Measurements from ENCODE around the gene HMGCS1.

DNA sequence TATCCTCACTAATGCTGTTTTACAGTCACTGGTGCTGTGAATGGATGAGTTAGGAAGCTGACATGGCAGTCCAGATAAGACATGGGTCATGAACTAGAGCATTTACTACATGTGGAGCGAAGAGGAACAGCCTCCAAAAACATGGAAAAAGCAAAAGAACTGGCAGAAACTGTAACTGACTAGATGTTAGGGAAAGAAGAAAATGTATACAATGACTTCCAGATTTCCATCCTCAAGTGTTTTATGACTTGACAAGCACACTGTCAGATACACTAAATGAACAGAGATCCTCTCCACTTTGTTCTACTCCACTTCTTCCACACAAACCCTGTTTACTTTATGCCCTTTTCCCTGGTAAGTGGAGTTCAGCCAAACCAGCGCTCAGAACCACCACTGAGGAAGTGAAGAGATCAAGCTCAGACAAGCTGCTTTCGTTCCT, 11.5 kb downstream of the HMGCS1 start:
- TF ChIP-seq, protein P1, sequence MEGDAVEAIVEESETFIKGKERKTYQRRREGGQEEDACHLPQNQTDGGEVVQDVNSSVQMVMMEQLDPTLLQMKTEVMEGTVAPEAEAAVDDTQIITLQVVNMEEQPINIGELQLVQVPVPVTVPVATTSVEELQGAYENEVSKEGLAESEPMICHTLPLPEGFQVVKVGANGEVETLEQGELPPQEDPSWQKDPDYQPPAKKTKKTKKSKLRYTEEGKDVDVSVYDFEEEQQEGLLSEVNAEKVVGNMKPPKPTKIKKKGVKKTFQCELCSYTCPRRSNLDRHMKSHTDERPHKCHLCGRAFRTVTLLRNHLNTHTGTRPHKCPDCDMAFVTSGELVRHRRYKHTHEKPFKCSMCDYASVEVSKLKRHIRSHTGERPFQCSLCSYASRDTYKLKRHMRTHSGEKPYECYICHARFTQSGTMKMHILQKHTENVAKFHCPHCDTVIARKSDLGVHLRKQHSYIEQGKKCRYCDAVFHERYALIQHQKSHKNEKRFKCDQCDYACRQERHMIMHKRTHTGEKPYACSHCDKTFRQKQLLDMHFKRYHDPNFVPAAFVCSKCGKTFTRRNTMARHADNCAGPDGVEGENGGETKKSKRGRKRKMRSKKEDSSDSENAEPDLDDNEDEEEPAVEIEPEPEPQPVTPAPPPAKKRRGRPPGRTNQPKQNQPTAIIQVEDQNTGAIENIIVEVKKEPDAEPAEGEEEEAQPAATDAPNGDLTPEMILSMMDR (IDR thresholded peaks at IDR 0.05), result no peak
- TF ChIP-seq POLR2AphosphoS5 (IDR thresholded peaks at IDR 0.05) (no peak), POLR2A (IDR thresholded peaks at IDR 0.05; ENCODE audit: low read depth) (no peak)
